Common myeloid progenitor, CD34-positive (primary cell): ENCODE data around the gene HTT-AS.

Experiments
- CTCF ChIA-PET: fragments of 350-600 bp; sonication (Branson Sonifier 250); formaldehyde crosslinking; loops from one replicate; lab custom pipeline; 2021; ENCODE audit warnings: antibody characterized with exemption; lab: Charles Lee
- POLR2A ChIA-PET: fragments of 350-600 bp; sonication (Branson Sonifier 250); formaldehyde crosslinking; loops from one replicate; lab custom pipeline; 2021; ENCODE audit warnings: antibody characterized with exemption; lab: Charles Lee
- DNase-seq, 3 donors: peaks; one replicate each; pipeline versions ENCODE4 v3.0.0 to v3.0.0-alpha.2; 2013
- H3K27ac ChIP-seq, 2 experiments: 1 replicate in 1 of 2; 2 replicates in 1 of 2; pipeline ENCODE4 v1.7.0; 2013; ENCODE audit warnings: inconsistent platforms in 2 of 2, low read length in 2 of 2, mild to moderate bottlenecking in 2 of 2, low read depth in 1 of 2, moderate library complexity in 1 of 2; ENCODE audit not compliant: severe bottlenecking in 2 of 2, insufficient read depth in 1 of 2, poor library complexity in 1 of 2
- H3K27me3 ChIP-seq, 5 experiments: replicated peaks in 2 of 5; 1 replicate in 3 of 5; 2 replicates in 2 of 5; pipeline versions ENCODE4 v1.6.1 to v1.7.0; 2013; ENCODE audit warnings: low read length in 4 of 5, mild to moderate bottlenecking in 2 of 5, moderate library complexity in 2 of 5, inconsistent platforms in 1 of 5; ENCODE audit not compliant: insufficient read depth in 5 of 5, control insufficient read depth in 4 of 5
- H3K36me3 ChIP-seq, 4 experiments: 1 replicate in 2 of 4; 2 replicates in 2 of 4; pipeline versions ENCODE4 v1.6.1 to v1.7.0; 2013; ENCODE audit warnings: low read length in 3 of 4, control low read depth in 1 of 4, mild to moderate bottlenecking in 1 of 4; ENCODE audit not compliant: control insufficient read depth in 4 of 4, insufficient read depth in 4 of 4
- H3K4me1 ChIP-seq, 4 experiments: 1 replicate in 3 of 4; 2 replicates in 1 of 4; pipeline versions ENCODE4 v1.6.1 to v1.7.1; 2013; ENCODE audit warnings: low read length in 3 of 4, mild to moderate bottlenecking in 3 of 4, control low read depth in 1 of 4, inconsistent platforms in 1 of 4, moderate library complexity in 1 of 4; ENCODE audit not compliant: control insufficient read depth in 4 of 4, insufficient read depth in 4 of 4; ENCODE audit errors: control extremely low read depth in 1 of 4
- H3K4me3 ChIP-seq, 7 experiments: 1 replicate in 4 of 7; 2 replicates in 3 of 7; pipeline versions ENCODE4 v1.5.1 to v1.7.0; 2013; ENCODE audit warnings: mild to moderate bottlenecking in 7 of 7, low read length in 6 of 7, moderate library complexity in 6 of 7, inconsistent platforms in 2 of 7, low read depth in 2 of 7, control low read depth in 1 of 7; ENCODE audit not compliant: insufficient read depth in 4 of 7, control insufficient read depth in 1 of 7; ENCODE audit errors: extremely low read depth in 1 of 7
- H3K9me3 ChIP-seq, 5 experiments: 1 replicate in 4 of 5; 2 replicates in 1 of 5; pipeline versions ENCODE4 v1.6.1 to v1.7.1; 2013; ENCODE audit warnings: low read length in 4 of 5, mild to moderate bottlenecking in 2 of 5, inconsistent platforms in 1 of 5, low read depth in 1 of 5, moderate library complexity in 1 of 5; ENCODE audit not compliant: control insufficient read depth in 4 of 5, insufficient read depth in 2 of 5; ENCODE audit errors: control extremely low read depth in 1 of 5
- WGBS: methylation state at CpG from one replicate; pipeline ENCODE4 v1.1.5; 2013; ENCODE audit not compliant: insufficient coverage; 5-methylcytosine and 5-hydroxymethylcytosine counted together

The HTT-AS gene

DNA sequence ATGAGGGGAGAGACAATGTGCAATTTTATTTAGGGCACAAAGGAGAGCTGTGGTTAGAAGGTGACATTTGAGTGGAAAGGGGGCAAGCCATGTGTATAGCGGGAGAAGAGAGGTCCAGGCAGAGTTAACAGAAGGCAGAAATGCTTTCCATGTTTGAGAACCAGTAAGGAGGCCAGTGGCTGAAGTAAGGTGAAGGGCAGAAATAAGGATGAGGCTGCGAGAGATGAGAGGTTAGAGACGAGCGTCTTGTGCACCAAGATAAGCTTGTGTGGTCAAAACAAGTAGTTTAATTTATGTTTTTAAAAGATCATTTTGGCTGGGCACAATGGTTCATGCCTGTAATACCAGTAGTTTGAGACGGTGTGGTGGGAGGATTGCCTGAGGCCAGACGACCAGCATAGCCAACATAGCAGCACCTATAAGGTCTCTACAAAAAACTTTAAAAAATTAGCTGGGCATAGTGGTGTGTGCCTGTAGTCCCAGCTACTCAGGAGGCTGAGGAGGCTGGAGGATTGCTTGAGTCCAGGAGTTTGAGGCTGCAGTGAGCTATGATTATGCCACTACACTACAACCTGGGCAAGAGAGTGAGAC, 8.7 kb upstream of the HTT-AS start:
- Histone ChIP-seq H3K4me1 (peaks cover 17 to 65% (median 38%) of the 10 kb centered on the region in 4 experiments), H3K27ac (peak overlapping the region; percentile 26 to 67), H3K27me3 (no peaks in the 10 kb centered on the region), H3K9me3 (no peaks in the 10 kb centered on the region), H3K4me3 (peak overlapping the region in 4 of 7 experiments; percentile 6 to 58 (median 29)), H3K36me3 (peaks cover 0 to 9% (median 4%) of the 10 kb centered on the region in 4 experiments)
- ChIA-PET POLR2A (interaction anchor here (0.7 kb wide), 1 partner anchor 40 kb away, joined by 3 read pairs; no protein-coding TSS in a partner anchor), CTCF (interaction anchor here (0.7 to 2.9 kb wide), 7 partner anchors 12 to 53 kb away, joined by 3 to 12 read pairs (median 4); no protein-coding TSS in a partner anchor)
- peak; percentile 40 to 82 (median 69) for DNase-seq
- WGBS, result 24% methylated on average over 4 of the region's 6 CpGs

DNA sequence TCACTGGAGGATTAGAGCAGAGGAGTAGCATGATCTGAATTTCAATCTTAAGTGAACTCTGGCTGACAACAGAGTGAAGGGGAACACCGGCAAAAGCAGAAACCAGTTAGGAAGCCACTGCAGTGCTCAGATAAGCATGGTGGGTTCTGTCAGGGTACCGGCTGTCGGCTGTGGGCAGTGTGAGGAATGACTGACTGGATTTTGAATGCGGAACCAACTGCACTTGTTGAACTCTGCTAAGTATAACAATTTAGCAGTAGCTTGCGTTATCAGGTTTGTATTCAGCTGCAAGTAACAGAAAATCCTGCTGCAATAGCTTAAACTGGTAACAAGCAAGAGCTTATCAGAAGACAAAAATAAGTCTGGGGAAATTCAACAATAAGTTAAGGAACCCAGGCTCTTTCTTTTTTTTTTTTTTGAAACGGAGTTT, 5.4 kb upstream of the HTT-AS start:
- no peaks in the 10 kb centered on the region for H3K9me3 ChIP-seq
- no peaks in the 10 kb centered on the region for H3K27me3 ChIP-seq
- 0% methylated on average over 6 of the region's 6 CpGs for WGBS
- CTCF ChIA-PET, result interaction anchor here (0.6 to 1.0 kb wide), 7 partner anchors 10 to 102 kb away, joined by 3 to 4 read pairs (median 3); no protein-coding TSS in a partner anchor
- peak overlapping the region in 4 of 7 experiments; percentile 12 to 57 (median 33) for H3K4me3 ChIP-seq
- peak; percentile 96 to 100 (median 99) for DNase-seq
- POLR2A ChIA-PET, result interaction anchor here (0.6 kb wide), 3 partner anchors 87 to 242 kb away, joined by 3 to 6 read pairs (median 4); no protein-coding TSS in a partner anchor
- H3K36me3 ChIP-seq, result no peaks in the 10 kb centered on the region
- peak overlapping the region; percentile 68 to 75 for H3K27ac ChIP-seq
- peaks cover 28 to 81% (median 62%) of the 10 kb centered on the region in 4 experiments for H3K4me1 ChIP-seq

DNA sequence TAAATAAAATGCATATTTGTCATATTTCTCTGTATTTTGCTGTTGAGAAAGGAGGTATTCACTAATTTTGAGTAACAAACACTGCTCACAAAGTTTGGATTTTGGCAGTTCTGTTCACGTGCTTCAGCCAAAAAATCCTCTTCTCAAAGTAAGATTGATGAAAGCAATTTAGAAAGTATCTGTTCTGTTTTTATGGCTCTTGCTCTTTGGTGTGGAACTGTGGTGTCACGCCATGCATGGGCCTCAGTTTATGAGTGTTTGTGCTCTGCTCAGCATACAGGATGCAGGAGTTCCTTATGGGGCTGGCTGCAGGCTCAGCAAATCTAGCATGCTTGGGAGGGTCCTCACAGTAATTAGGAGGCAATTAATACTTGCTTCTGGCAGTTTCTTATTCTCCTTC, 3.5 kb upstream of the HTT-AS start:
- ChIA-PET CTCF (interaction anchor here (1.0 to 1.1 kb wide), 2 partner anchors 24 to 29 kb away, joined by 3 read pairs; no protein-coding TSS in a partner anchor), POLR2A (no interaction called here)
- 80% methylated on average over 1 of the region's 2 CpGs for WGBS
- Histone ChIP-seq H3K9me3 (no peaks in the 10 kb centered on the region), H3K27ac (peak overlapping the region; percentile 12 to 40), H3K4me3 (peak overlapping the region in 1 of 7 experiments; percentile 48), H3K27me3 (no peaks in the 10 kb centered on the region), H3K4me1 (peaks cover 25 to 74% (median 64%) of the 10 kb centered on the region in 4 experiments), H3K36me3 (no peaks in the 10 kb centered on the region)
- peak in 1 of 3 donors; percentile 27 for DNase-seq

DNA sequence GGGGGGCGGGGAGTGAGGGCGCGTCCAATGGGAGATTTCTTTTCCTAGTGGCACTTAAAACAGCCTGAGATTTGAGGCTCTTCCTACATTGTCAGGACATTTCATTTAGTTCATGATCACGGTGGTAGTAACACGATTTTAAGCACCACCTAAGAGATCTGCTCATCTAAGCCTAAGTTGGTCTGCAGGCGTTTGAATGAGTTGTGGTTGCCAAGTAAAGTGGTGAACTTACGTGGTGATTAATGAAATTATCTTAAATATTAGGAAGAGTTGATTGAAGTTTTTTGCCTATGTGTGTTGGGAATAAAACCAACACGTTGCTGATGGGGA, 1.3 kb upstream of the HTT-AS start:
- H3K4me3 ChIP-seq, result peak overlapping the region in 6 of 7 experiments; percentile 70 to 99 (median 90)
- CTCF ChIA-PET, result no interaction called here
- H3K27ac ChIP-seq, result peak overlapping the region; percentile 68 to 87
- no peak for DNase-seq
- H3K36me3 ChIP-seq, result no peaks in the 10 kb centered on the region
- no peaks in the 10 kb centered on the region for H3K9me3 ChIP-seq
- 0% methylated on average over 5 of the region's 8 CpGs for WGBS
- POLR2A ChIA-PET, result interaction anchor here (0.5 to 1.2 kb wide), 2 partner anchors 25 to 31 kb away, joined by 3 read pairs; no protein-coding TSS in a partner anchor
- H3K4me1 ChIP-seq, result peaks cover 20 to 55% (median 50%) of the 10 kb centered on the region in 4 experiments
- no peaks in the 10 kb centered on the region for H3K27me3 ChIP-seq

DNA sequence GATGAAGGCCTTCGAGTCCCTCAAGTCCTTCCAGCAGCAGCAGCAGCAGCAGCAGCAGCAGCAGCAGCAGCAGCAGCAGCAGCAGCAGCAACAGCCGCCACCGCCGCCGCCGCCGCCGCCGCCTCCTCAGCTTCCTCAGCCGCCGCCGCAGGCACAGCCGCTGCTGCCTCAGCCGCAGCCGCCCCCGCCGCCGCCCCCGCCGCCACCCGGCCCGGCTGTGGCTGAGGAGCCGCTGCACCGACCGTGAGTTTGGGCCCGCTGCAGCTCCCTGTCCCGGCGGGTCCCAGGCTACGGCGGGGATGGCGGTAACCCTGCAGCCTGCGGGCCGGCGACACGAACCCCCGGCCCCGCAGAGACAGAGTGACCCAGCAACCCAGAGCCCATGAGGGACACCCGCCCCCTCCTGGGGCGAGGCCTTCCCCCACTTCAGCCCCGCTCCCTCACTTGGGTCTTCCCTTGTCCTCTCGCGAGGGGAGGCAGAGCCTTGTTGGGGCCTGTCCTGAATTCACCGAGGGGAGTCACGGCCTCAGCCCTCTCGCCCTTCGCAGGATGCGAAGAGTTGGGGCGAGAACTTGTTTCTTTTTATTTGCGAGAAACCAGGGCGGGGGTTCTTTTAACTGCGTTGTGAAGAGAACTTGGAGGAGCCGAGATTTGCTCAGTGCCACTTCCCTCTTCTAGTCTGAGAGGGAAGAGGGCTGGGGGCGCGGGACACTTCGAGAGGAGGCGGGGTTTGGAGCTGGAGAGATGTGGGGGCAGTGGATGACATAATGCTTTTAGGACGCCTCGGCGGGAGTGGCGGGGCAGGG, 711 bp upstream of the HTT-AS start:
- CTCF ChIA-PET, result no interaction called here
- POLR2A ChIA-PET, result interaction anchor here (0.5 to 1.2 kb wide), 3 partner anchors 25 to 418 kb away, joined by 3 read pairs; no protein-coding TSS in a partner anchor
- peak; percentile 85 to 95 (median 94) for DNase-seq
- Histone ChIP-seq H3K9me3 (no peaks in the 10 kb centered on the region), H3K27ac (peak overlapping the region; percentile 64 to 87), H3K36me3 (no peaks in the 10 kb centered on the region), H3K4me3 (peak overlapping the region; percentile 88 to 99 (median 94)), H3K27me3 (no peaks in the 10 kb centered on the region), H3K4me1 (peaks cover 20 to 50% (median 47%) of the 10 kb centered on the region in 4 experiments)
- 0% methylated on average over 52 of the region's 60 CpGs for WGBS

DNA sequence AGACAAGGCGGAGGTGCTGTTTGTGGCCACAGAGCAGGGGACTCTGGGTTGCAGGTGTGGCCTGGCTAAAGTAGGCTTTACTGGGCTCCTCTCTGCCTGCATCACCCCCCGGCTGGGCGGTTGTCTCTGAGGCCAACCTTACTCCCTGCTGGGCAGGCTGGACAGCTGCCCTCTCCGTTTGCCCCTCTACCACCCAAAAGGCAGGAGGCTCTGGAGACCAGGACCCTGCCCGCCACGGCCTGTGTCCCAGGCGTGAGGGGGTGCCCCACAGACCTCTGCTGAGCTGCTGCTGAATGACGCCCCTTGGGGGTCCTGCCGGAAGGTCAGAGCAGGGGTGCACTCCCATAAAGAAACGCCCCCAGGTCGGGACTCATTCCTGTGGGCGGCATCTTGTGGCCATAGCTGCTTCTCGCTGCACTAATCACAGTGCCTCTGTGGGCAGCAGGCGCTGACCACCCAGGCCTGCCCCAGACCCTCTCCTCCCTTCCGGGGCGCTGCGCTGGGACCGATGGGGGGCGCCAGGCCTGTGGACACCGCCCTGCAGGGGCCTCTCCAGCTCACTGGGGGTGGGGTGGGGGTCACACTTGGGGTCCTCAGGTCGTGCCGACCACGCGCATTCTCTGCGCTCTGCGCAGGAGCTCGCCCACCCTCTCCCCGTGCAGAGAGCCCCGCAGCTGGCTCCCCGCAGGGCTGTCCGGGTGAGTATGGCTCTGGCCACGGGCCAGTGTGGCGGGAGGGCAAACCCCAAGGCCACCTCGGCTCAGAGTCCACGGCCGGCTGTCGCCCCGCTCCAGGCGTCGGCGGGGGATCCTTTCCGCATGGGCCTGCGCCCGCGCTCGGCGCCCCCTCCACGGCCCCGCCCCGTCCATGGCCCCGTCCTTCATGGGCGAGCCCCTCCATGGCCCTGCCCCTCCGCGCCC, 920 bp downstream of the HTT-AS start:
- H3K27me3 ChIP-seq, result no peaks in the 10 kb centered on the region
- H3K4me3 ChIP-seq, result peak overlapping the region; percentile 47 to 84 (median 68)
- WGBS, result 17% methylated on average over 40 of the region's 54 CpGs
- no peaks in the 10 kb centered on the region for H3K36me3 ChIP-seq
- ChIA-PET POLR2A (interaction anchor here (0.6 kb wide), 1 partner anchor 66 kb away, joined by 5 read pairs; no protein-coding TSS in a partner anchor), CTCF (interaction anchor here (0.7 to 3.2 kb wide), 3 partner anchors 15 to 28 kb away, joined by 3 to 15 read pairs (median 5); no protein-coding TSS in a partner anchor)
- no peaks in the 10 kb centered on the region for H3K9me3 ChIP-seq
- H3K27ac ChIP-seq, result no peak overlapping the region
- DNase-seq, result no peak
- peaks cover 14 to 39% (median 35%) of the 10 kb centered on the region in 4 experiments for H3K4me1 ChIP-seq
